Chondrocyte (in vitro differentiated cells): ENCODE data around the gene NPEPPS. TPM values are rescaled to one million over a fixed set of nuclear protein-coding genes. Genes with fewer than 3 reads are reported as not detected.
"Not testable (repeated sequence)": the region's sequence is repeated elsewhere in the genome, so short reads cannot be mapped to it uniquely, and the experiment has no call there.

ENCODE experiments used
- DNase-seq: peaks from one replicate; pipeline ENCODE4 v3.0.0; 2021; ENCODE audit warnings: mixed read lengths, low spot score
- H3K27ac Mint-ChIP-seq: one replicate; pipeline ENCODE4 v1.8.0; 2021; ENCODE audit warnings: mild to moderate bottlenecking, moderate library complexity, mixed read lengths; ENCODE audit not compliant: unreplicated experiment
- H3K27me3 Mint-ChIP-seq: 2 replicates; pipeline ENCODE4 v1.8.0; 2021; ENCODE audit warnings: low read depth, mixed read lengths
- H3K36me3 Mint-ChIP-seq: 2 replicates; pipeline ENCODE4 v1.8.0; 2021; ENCODE audit warnings: low read depth, mixed read lengths
- H3K4me1 Mint-ChIP-seq: 2 replicates; pipeline ENCODE4 v1.8.0; 2021; ENCODE audit warnings: low read depth, mild to moderate bottlenecking, mixed read lengths
- H3K4me3 Mint-ChIP-seq: one replicate; pipeline ENCODE4 v1.8.0; 2021; ENCODE audit warnings: mild to moderate bottlenecking, moderate library complexity, mixed read lengths; ENCODE audit not compliant: unreplicated experiment
- H3K9me3 Mint-ChIP-seq: 2 replicates; pipeline ENCODE4 v1.8.0; 2021; ENCODE audit warnings: low read depth, mixed read lengths
- CTCF ChIP-seq: fragments of 200-600 bp; sonication (generic); IDR thresholded peaks from 2 replicates; pipeline ENCODE4 v1.5.0; 2021; ENCODE audit warnings: antibody characterized with exemption, mild to moderate bottlenecking, moderate library complexity
- total RNA-seq: library from RNA; stranded (reverse); gene quantifications from 3 replicates; pipeline ENCODE4 v1.2.1, GENCODE V29; 2021

Gene NPEPPS
- total RNA-seq, 1 donor from 2014 or later: 113 TPM

GRCh38 chr17:47562406-47562705 is 31.4 kb downstream of the NPEPPS start:
- H3K4me1 Mint-ChIP-seq, H3K9me3 Mint-ChIP-seq, DNase-seq, H3K27me3 Mint-ChIP-seq, H3K4me3 Mint-ChIP-seq, H3K36me3 Mint-ChIP-seq, H3K27ac Mint-ChIP-seq: not testable (repeated sequence)
- peak; percentile 14 for TF ChIP-seq CTCF

GRCh38 chr17:47567261-47567660 is 36.4 kb downstream of the NPEPPS start:
- DNase-seq, H3K9me3 Mint-ChIP-seq, H3K27me3 Mint-ChIP-seq, H3K27ac Mint-ChIP-seq, H3K36me3 Mint-ChIP-seq, H3K4me1 Mint-ChIP-seq, H3K4me3 Mint-ChIP-seq: not testable (repeated sequence)

- not testable (repeated sequence) for H3K27me3 Mint-ChIP-seq, H3K4me3 Mint-ChIP-seq, H3K4me1 Mint-ChIP-seq, H3K36me3 Mint-ChIP-seq, H3K9me3 Mint-ChIP-seq, DNase-seq
- peak overlapping the region; percentile 42 for H3K27ac Mint-ChIP-seq
Observed at GRCh38 chr17:47572561-47572960, 41.7 kb downstream of the NPEPPS start.

GRCh38 chr17:47582416-47582815 is 51.5 kb downstream of the NPEPPS start:
- H3K9me3 Mint-ChIP-seq, H3K4me3 Mint-ChIP-seq, DNase-seq, H3K27me3 Mint-ChIP-seq, H3K36me3 Mint-ChIP-seq, H3K27ac Mint-ChIP-seq: not testable (repeated sequence)
- H3K4me1 Mint-ChIP-seq: peaks cover 12% of the 10 kb centered on the region

GRCh38 chr17:47586378-47587055 is 55.6 kb downstream of the NPEPPS start:
- DNase-seq, H3K27me3 Mint-ChIP-seq, H3K9me3 Mint-ChIP-seq, H3K4me3 Mint-ChIP-seq: not testable (repeated sequence)
- peaks cover 14% of the 10 kb centered on the region for H3K4me1 Mint-ChIP-seq
- H3K27ac Mint-ChIP-seq: peak overlapping the region; percentile 65
- peaks cover 11% of the 10 kb centered on the region for H3K36me3 Mint-ChIP-seq

- H3K27me3 Mint-ChIP-seq, DNase-seq, H3K9me3 Mint-ChIP-seq, H3K27ac Mint-ChIP-seq, H3K4me3 Mint-ChIP-seq, H3K4me1 Mint-ChIP-seq: not testable (repeated sequence)
- H3K36me3 Mint-ChIP-seq: peaks cover 19% of the 10 kb centered on the region
Observed at GRCh38 chr17:47593522-47593921, 62.6 kb downstream of the NPEPPS start.

GRCh38 chr17:47603830-47604597 is 73.1 kb downstream of the NPEPPS start:
- no peak for DNase-seq
- TF ChIP-seq CTCF: no peak
- peaks cover 23% of the 10 kb centered on the region for H3K36me3 Mint-ChIP-seq
- peaks cover 25% of the 10 kb centered on the region for H3K4me1 Mint-ChIP-seq
- H3K9me3 Mint-ChIP-seq: no peaks in the 10 kb centered on the region
- no peaks in the 10 kb centered on the region for H3K27me3 Mint-ChIP-seq
- H3K4me3 Mint-ChIP-seq: no peak overlapping the region
- H3K27ac Mint-ChIP-seq: peak overlapping the region; percentile 60

GRCh38 chr17:47604598-47604927 is 73.7 kb downstream of the NPEPPS start:
- Mint-ChIP-seq H3K9me3 (no peaks in the 10 kb centered on the region), H3K36me3 (peaks cover 21% of the 10 kb centered on the region), H3K27ac (peak overlapping the region; percentile 60), H3K4me3 (no peak overlapping the region), H3K4me1 (peaks cover 25% of the 10 kb centered on the region), H3K27me3 (no peaks in the 10 kb centered on the region)
- no peak for TF ChIP-seq CTCF
- DNase-seq: no peak
